SK-N-SH treated with all-trans-retinoic acid at 6 μM for 48 hours (cell line): ENCODE data around the gene ERG.

Experiments used
- ATAC-seq: fragments of 200-7000 bp; cut with Tn5 transposase; 3 replicates; pipeline ENCODE4 v1.9.1; 2020; ENCODE audit warnings: mild to moderate bottlenecking, moderate library complexity
- ARNTL ChIP-seq: fragments of 450-650 bp; formaldehyde crosslinking; IDR thresholded peaks from 2 replicates; pipeline ENCODE4 v1.5.0; 2020; ENCODE audit warnings: low read depth, mild to moderate bottlenecking, moderate library complexity, borderline replicate concordance
- BACH2 ChIP-seq: fragments of 250-450 bp; sonication (Bioruptor Pico); IDR thresholded peaks from 2 replicates; pipeline ENCODE4 v1.9.0; 2021; ENCODE audit warnings: mild to moderate bottlenecking, borderline replicate concordance
- CREB5 ChIP-seq: fragments of 250-450 bp; sonication (Bioruptor Pico); IDR thresholded peaks from 2 replicates; pipeline ENCODE4 v1.5.1; 2020; ENCODE audit warnings: low read depth, mild to moderate bottlenecking, moderate library complexity
- CSDC2 ChIP-seq: fragments of 250-450 bp; sonication (Bioruptor Pico); IDR thresholded peaks from 2 replicates; pipeline ENCODE4 v1.5.0; 2020; ENCODE audit warnings: mild to moderate bottlenecking, moderate library complexity
- ESRRG ChIP-seq: fragments of 250-450 bp; sonication (Bioruptor Pico); IDR thresholded peaks from 2 replicates; pipeline ENCODE4 v1.6.1; 2021; ENCODE audit warnings: mild to moderate bottlenecking
- GLIS3 ChIP-seq: fragments of 250-450 bp; sonication (Bioruptor Pico); IDR thresholded peaks from 2 replicates; pipeline ENCODE4 v1.5.0; 2020; ENCODE audit warnings: mild to moderate bottlenecking, moderate library complexity
- PATZ1 ChIP-seq: fragments of 250-450 bp; sonication (Bioruptor Pico); IDR thresholded peaks from 2 replicates; pipeline ENCODE4 v1.8.0; 2020; ENCODE audit warnings: mild to moderate bottlenecking, moderate library complexity, borderline replicate concordance
- POU6F1 ChIP-seq: fragments of 250-450 bp; sonication (Bioruptor Pico); IDR thresholded peaks from 2 replicates; pipeline ENCODE4 v1.8.0; 2021; ENCODE audit warnings: low read depth, mild to moderate bottlenecking, moderate library complexity, borderline replicate concordance
- PPARA ChIP-seq: fragments of 250-450 bp; sonication (Bioruptor Pico); IDR thresholded peaks from 2 replicates; pipeline ENCODE4 v1.5.0; 2020; ENCODE audit warnings: mild to moderate bottlenecking, borderline replicate concordance
- RARB ChIP-seq: fragments of 250-450 bp; sonication (Bioruptor Pico); IDR thresholded peaks from 2 replicates; pipeline ENCODE4 v1.8.0; 2021; ENCODE audit warnings: mild to moderate bottlenecking, moderate library complexity
- SNAI2 ChIP-seq: fragments of 250-450 bp; sonication (Bioruptor Pico); IDR thresholded peaks from 2 replicates; pipeline ENCODE4 v1.5.0; 2020; ENCODE audit warnings: mild to moderate bottlenecking, moderate library complexity
- TCF4 ChIP-seq: fragments of 250-450 bp; sonication (Bioruptor Pico); IDR thresholded peaks from 2 replicates; pipeline ENCODE4 v1.8.0; 2021; ENCODE audit warnings: mild to moderate bottlenecking, moderate library complexity, borderline replicate concordance
- TOX ChIP-seq: fragments of 250-450 bp; sonication (Bioruptor Pico); IDR thresholded peaks from 2 replicates; pipeline ENCODE4 v1.8.0; 2021; ENCODE audit warnings: mild to moderate bottlenecking, moderate library complexity, borderline replicate concordance
- TSHZ2 ChIP-seq: fragments of 250-450 bp; sonication (Bioruptor Pico); IDR thresholded peaks from 2 replicates; pipeline ENCODE4 v1.5.0; 2020; ENCODE audit warnings: mild to moderate bottlenecking, moderate library complexity
- ZC3H10 ChIP-seq: fragments of 250-450 bp; sonication (Bioruptor Pico); IDR thresholded peaks from 2 replicates; pipeline ENCODE4 v1.5.1; 2021; ENCODE audit warnings: mild to moderate bottlenecking, moderate library complexity
- ZFP30 ChIP-seq: fragments of 450-650 bp; formaldehyde crosslinking; IDR thresholded peaks from 2 replicates; pipeline ENCODE4 v1.5.0; 2022; ENCODE audit warnings: mild to moderate bottlenecking, moderate library complexity
- ZNF70 ChIP-seq: fragments of 450-650 bp; formaldehyde crosslinking; IDR thresholded peaks from 2 replicates; pipeline ENCODE4 v1.5.0; 2020; ENCODE audit warnings: mild to moderate bottlenecking, moderate library complexity
- ZNF8 ChIP-seq: fragments of 450-650 bp; formaldehyde crosslinking; IDR thresholded peaks from 2 replicates; pipeline ENCODE4 v1.5.0; 2020; ENCODE audit warnings: mild to moderate bottlenecking, moderate library complexity

ERG gene

GRCh38 chr21:38354231-38354630 lies 144.0 kb downstream of the ERG start:
- TF ChIP-seq ZC3H10 (CRISPR knock-in tag) (no peak), POU6F1 (CRISPR knock-in tag) (no peak), ARNTL (no peak), PATZ1 (no peak), TCF4 (CRISPR knock-in tag) (no peak), PPARA (CRISPR knock-in tag) (no peak), ZFP30 (no peak), TOX (CRISPR knock-in tag) (no peak), ESRRG (CRISPR knock-in tag) (no peak), ZNF70 (CRISPR knock-in tag) (no peak), TSHZ2 (CRISPR knock-in tag) (no peak), CSDC2 (CRISPR knock-in tag) (no peak), RARB (CRISPR knock-in tag) (no peak), ZNF8 (no peak)
- ATAC-seq: no peak

GRCh38 chr21:38352536-38353219 lies 145.6 kb downstream of the ERG start:
- ATAC-seq: peak; percentile 72
- no peak for TF ChIP-seq SNAI2
- TF ChIP-seq GLIS3 (CRISPR knock-in tag): no peak
- no peak for TF ChIP-seq POU6F1 (CRISPR knock-in tag)
- TF ChIP-seq CREB5 (CRISPR knock-in tag): no peak
- no peak for TF ChIP-seq CSDC2 (CRISPR knock-in tag)
- no peak for TF ChIP-seq ZNF8
- TF ChIP-seq TOX (CRISPR knock-in tag): no peak

- peak; percentile 51 for ATAC-seq
Measured at GRCh38 chr21:38351961-38352521, 146.2 kb downstream of the ERG start.

More at GRCh38 chr21:38351961-38352521, 146.2 kb downstream of the ERG start:
- TF ChIP-seq SNAI2: no peak
- TF ChIP-seq TCF4 (CRISPR knock-in tag): no peak
- no peak for TF ChIP-seq ZFP30
- no peak for TF ChIP-seq PATZ1
- TF ChIP-seq BACH2 (CRISPR knock-in tag): no peak
- TF ChIP-seq ZC3H10 (CRISPR knock-in tag): no peak
- no peak for TF ChIP-seq GLIS3 (CRISPR knock-in tag)
